NCI-H128 (cell line): Measurements from ENCODE around the gene STAB2.
A peak's percentile ranks its signal among the peaks of the same experiment; 100 is the strongest.

Experiments used
- DNase-seq: peaks from one replicate; lab custom pipeline; 2025; ENCODE audit not compliant: unreplicated experiment; lab: John Stamatoyannopoulos, UW

STAB2 gene

DNA sequence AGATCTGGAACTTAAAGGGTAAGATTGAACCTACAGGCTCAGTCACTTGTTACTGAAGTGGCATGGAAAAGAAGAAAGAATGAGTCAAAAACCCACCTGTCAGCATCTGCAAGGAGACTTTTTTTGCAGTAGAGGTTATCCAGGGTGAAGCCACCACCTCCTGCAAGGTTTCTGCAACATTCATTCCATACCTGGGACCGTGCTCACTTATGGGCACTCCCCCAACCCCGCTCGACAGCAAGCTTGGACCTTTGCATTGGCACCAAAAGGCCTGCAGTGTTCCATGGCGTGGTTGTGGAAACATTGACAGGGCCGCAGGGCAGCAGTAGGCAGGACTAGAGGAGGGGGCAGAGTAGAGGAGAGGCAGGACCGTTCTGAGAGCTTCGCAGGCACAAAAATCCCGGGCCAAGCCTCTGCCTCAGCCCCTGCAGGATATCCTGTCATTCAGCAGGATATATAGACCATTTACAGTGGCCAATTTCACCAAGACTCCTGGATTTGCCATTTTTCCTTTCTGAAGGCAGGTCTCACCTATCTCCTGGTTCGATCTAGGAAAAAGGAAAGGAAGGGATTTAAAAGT lies at the start of gene STAB2:
TSS of gene STAB2 (plus strand) at position 483 of the 580 bp plus-strand sequence. CDS start 204 bp downstream, outside the sequence.
- DNase-seq, result no peak

DNA sequence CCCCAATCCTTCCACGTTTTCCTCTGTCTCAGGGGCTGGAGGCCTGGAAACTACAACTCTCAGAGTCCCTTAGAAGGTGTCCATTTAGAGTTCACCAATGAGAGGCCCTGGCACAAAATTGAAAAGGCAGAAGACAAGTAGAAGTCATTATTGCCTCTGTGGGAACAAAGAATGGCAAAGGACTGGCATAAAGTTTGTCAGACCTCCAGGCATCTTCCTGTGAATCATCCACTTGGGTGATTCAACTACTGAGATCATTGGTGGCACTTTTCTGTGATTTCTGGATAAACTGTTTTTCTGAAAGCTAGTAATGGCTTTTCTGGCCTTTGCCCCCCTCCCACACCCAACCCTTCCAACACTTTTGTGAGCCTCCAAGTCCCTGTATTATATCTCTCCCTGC lies 48.7 kb upstream of the STAB2 start:
- DNase-seq, result no peak

- no peak for DNase-seq
These were observed 46.8 kb upstream of the STAB2 start for GRCh38 chr12:103540319-103540718.

DNA sequence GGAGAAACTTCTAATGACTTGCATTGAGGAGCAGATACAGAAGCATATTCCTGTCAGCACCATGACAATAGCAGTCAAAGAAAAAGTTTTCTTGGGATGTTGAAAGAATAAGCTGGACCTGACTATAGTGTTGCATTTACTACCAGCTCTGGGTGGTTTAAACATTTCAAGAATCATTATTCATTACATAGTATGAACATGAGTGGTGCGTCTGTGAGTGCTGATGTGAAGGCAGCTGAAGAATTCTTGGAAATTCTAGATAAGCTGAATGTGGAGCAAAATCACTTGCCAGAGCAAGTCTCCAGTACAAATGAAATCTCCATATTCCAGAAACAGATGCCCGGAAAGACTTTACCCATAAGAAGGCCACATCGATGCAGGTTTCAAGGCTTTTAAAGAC lies 45.0 kb upstream of the STAB2 start:
- DNase-seq, result no peak

- peak; percentile 63 for DNase-seq
These were observed 40.1 kb upstream of the STAB2 start for GRCh38 chr12:103546959-103547358.

DNA sequence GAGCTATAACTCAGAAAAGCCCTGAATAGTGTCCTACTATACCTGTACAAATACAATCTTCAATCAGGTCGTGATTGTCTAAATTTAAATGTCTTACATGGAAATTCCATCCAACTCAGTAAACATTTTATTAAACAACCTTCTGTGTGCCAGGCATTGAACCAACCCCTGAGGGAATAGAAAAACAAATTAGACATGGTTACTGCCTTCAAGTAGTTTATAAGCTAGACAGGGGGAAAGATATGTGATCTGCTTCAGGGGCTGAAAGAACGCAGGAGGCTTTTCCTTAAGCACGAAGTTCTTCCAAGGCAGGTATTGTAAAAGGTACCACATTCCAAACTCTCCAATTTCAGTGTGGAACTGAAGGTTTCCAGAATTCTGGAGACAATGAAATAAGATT lies 39.7 kb upstream of the STAB2 start:
- peak; percentile 63 for DNase-seq

DNA sequence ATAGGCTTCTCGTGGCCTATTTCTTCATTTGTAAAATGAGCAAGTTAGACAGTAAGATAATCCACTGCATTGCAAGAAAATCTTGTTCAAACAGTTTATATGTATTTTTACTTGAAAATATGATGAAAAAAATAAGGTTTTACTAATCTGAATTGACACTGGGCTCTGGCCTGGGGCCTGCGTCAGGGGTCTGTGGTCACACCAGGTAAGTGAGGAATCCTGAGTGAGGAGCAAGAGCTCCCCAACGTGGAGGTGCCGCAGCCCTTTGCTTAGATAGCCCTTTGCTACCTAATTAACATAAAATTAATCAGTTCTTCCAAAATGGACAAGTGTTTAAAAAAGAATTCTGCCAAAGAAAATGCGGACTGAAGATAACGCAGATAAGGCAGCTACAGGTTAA lies 39.1 kb upstream of the STAB2 start:
- DNase-seq, result peak; percentile 54

DNA sequence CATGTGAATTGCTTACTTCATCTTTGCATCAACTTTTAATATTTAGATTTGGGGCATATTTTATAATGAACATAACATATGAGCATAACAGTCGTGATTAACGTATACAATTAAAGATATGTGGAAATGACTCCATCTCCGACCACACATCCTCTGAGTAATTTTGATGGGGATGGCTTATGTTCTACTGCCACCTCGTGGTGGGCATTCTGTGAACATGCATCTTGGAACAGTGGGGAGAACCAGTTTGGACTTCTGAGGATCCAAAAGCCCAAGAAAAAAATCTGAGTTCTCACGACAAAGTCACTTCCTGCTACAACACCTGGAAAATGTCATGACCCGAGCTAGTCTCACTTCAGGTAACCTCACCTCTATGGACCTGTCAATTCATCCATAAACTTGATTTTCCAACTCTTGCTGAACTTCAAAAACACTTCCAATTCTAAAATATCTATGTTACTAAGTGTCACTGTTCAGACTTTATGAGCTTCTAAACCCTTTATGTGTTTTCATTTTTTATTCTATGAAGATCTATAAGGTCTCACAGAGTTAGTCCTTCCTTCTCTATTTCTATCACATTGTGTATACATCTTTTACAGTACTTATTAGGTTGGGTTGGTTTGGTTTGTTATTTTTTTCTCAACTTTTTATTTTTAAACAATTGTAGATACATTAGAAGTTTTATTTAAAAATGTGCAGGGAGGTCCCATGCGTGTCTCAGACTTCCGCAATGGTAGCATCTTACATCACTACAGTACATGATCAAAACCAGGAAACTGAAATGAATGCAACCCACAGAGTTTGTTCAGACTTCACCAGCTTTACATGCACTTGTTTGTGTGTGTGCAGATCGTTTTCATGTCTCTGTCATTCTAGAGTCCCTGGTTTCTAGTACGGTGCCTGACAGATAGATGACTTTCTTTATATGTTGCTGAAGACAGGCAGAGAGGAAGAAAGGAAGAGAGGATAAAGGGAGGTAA lies 38.2 kb upstream of the STAB2 start:
- DNase-seq, result peak; percentile 87

DNA sequence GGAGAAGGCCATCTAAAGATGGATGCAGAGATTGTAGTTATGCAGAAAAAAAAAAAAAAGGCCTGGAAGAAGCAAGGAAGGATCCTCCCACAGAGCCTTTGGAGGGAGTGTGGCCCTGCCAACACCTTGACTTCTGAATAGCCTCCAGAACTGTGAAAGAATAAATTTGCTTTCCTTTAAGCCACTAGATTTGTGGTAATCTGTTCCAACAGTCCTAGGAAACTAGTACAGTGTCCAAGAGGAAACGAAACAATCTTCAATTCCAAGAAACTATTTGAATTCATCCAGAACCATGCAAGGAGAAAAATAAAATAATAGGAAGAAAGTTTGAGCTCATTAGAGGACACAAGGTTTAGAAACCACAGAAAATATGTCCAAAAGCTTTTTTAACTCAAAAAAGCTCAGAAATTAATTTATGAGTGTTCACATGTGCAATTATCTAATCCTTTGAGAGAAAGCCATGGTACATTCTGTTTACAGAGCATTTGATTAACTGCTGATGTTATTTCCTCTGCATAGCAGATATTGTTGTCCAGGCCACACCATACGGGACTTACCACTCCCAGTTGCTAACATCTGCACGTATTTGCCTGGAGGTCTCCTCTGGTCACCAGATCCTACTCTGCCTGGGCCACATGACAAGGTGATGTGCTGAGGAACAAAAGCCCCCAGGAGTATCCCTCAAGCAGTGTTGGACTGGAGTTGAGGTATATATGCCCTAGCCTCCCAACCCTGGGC lies 30.0 kb upstream of the STAB2 start:
- no peak for DNase-seq

DNA sequence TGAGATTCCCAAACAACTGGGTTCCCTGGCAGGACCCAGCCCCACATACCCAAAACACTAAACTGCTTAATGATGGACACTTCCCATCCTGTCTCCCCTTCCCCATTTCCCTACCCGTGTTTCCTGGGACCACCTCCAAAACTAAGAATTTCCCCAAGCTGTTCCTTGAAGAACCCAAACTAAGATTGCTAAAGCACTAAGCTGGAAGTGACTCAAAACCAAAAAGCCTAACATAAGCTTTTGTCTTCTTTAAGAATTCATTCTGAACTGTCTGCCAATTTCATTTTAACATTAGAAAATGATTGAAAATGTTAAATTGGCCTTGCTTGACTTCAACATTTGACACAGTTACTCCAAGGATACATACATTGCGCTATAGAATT lies 29.5 kb upstream of the STAB2 start:
- DNase-seq, result no peak

- DNase-seq, result no peak
These were observed 28.2 kb upstream of the STAB2 start for GRCh38 chr12:103558879-103559278.

DNA sequence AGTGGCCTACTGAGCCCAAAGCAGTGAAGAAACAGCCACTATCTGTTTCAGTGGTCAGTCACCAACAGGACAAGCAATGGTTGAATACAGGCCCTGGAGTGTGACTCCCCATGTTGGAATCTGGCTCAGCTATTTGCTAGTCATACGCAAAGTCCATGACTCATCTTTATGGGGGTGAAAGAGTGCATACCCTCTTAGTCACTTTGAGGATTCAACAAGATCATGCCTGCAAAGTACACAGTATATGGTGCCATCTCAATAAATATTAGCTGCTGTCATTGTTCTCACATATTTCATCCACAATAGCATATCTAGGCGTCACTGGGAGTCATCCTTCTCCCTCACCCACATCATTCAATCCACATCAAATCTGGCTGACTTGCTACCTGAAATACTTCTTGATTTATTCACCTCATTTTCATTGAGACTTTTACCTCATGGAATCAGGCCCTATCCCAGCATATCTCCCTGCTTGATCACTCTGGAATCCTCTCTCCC lies 26.4 kb upstream of the STAB2 start:
- DNase-seq, result no peak

- no peak for DNase-seq
These were observed 25.9 kb upstream of the STAB2 start for GRCh38 chr12:103561174-103561573.

DNA sequence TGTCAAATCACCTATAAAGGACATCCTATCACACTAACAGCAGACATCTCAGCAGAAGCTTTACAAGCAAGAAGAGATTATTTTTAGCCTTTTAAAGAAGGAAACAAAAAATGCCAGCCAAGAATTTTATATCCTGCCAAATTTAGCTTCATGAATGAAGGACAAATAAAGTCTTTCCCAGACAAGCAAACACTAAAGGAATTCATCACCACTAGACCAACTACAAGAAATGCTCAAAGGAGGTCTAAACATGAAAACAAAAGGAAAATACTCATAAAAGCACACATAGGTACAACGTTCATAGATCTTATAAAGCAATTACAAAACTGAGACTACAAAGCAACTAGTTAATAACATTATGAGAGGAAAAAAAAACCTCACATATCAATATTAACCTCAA lies 20.7 kb upstream of the STAB2 start:
- DNase-seq, result no peak

DNA sequence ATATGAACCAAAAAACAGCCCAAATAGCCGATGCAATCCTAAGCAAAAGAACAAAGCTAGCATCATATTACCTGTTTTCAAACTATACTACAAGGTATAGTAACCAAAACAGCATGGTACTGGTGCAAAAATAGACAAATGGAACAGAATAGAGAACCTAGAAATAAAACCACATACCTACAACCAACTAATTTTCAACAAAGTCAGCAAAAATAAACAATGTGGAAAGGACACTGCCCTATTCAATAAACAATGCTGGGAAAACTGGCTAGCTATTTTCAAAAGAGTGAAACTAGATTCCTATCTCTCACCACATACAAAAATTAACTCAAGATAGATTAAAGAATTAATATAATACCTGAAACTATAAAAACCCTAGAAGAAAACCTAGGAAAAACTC lies 17.8 kb upstream of the STAB2 start:
- DNase-seq, result no peak

DNA sequence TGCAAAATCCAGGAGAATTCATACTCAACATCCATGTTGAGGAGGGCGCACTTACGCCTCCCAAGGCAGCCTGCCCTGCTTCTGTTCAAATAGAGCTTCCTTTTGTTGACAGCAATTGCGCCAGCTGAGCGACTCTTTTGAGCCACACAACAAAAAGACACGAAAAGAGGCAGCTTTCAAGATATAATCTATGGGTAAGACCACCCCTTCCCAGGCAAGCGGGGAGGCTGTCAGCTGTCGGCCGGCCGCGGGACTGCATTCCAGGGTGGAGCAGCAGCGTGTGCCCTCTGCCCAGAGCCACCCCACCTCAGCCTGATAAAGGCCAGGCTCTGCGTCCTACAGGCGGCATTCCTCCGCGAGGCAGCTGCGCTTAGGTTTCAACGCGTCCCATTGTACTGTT lies 15.8 kb upstream of the STAB2 start:
- DNase-seq, result no peak

DNA sequence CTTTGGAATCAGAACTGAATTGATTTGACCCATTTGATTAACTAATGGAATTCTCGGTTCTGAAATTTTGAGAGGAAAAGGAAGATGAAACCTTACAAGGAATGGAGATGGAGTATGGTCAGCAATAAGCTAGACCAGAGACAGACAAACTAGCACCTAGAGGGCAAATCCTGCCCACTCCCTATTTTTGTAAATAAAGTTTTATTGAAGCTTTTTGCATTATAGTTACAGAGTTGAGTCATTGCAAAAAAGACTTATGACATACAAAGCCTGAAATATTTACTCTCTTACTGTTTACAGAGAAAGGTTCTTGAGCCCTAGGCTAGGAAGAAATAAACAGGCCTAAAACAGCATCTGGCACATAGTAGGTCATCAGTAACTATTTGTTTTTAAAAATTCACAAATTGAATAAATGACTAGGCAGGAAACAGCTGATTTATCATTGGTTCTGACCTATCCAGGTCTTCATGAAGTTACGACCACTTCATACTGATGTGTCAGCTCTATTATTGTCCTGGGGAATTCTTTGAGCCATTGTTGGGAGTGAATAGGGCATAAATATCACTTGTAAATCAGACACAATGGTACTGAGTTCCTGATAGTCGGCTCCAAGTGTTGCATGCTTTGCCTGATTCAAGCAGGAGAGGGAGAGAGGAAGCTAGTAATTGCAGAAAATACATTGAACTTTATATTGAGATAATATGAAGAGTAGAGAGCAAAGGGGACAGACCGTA lies 14.6 kb upstream of the STAB2 start:
- no peak for DNase-seq

DNA sequence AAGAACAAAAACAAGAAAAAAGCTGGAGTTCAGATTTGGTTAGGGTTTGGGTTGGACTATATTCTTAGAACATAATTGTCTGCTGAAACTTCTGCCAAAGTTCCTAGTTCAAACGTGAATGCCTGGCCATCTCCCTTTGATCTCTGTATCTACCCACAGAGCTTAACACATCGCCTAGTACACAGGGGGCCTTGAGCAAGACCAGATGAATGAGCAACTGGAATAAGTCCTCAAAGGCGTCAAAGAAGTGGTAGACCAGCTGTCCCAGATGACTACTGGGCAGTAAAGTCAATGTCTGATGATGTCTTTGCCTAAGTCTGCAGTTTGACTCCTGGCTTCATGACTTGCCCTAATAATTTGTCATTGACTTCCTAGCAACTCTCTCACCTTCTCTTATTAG lies 13.9 kb upstream of the STAB2 start:
- no peak for DNase-seq

- DNase-seq, result no peak
These were observed 8.1 kb upstream of the STAB2 start for GRCh38 chr12:103578926-103579325.

DNA sequence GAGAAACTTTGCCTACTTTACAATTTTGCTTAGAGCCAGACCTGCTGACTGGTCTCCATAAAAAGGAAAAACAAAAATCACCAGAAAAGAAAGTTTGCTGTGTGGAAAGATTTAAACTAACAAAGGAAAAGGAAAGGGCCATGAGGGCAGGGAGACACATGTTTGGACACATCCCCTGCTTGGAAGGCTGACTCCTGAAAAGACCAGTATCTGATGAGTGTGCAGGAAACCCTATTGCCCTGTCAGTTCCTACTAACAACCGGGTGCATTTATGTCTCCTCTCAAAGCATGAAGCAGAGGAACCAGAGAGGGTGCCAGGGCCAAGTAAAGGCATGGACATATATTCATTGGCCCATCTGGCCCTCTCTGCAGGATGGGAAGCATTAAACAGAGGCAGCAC lies 7.0 kb upstream of the STAB2 start:
- no peak for DNase-seq

GRCh38 chr12:103583008-103583407 lies 4.1 kb upstream of the STAB2 start:
- no peak for DNase-seq
